CD4-positive, alpha-beta T cell treated with Interleukin-6 for 4 hours (primary cell): ENCODE data around the gene ST3GAL3.
A peak's percentile ranks its signal among the peaks of the same experiment; 100 is the strongest.
"Not testable (repeated sequence)": the region's sequence is repeated elsewhere in the genome, so short reads cannot be mapped to it uniquely, and the experiment has no call there.

Experiments
- DNase-seq: peaks from one replicate; pipeline ENCODE4 v3.0.0-alpha.2; 2020; ENCODE audit warnings: mixed read lengths

Gene ST3GAL3

DNA sequence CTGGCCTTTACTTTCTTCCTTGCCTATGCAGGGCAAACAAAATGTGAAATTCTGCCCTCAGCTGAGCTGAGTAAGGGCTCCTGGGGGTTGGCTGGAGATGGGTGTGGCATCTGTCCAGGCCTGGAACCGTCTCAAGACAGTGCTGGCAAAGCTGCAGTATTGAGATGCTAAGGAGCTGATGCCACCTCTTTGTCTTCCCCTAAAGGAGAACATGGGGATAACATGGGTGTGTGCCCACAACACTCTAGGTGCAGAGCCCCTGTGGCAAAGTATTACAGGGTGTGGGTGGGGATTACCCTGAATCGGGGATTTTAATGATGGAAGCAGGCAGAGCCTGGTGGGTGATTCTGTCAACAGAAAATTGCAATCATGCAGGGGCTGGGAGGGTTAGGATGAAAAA lies 2.5 kb upstream of the ST3GAL3 start:
- DNase-seq, result no peak

- no peak for DNase-seq
Observed at GRCh38 chr1:43705334-43705733, 2.0 kb upstream of the ST3GAL3 start.

DNA sequence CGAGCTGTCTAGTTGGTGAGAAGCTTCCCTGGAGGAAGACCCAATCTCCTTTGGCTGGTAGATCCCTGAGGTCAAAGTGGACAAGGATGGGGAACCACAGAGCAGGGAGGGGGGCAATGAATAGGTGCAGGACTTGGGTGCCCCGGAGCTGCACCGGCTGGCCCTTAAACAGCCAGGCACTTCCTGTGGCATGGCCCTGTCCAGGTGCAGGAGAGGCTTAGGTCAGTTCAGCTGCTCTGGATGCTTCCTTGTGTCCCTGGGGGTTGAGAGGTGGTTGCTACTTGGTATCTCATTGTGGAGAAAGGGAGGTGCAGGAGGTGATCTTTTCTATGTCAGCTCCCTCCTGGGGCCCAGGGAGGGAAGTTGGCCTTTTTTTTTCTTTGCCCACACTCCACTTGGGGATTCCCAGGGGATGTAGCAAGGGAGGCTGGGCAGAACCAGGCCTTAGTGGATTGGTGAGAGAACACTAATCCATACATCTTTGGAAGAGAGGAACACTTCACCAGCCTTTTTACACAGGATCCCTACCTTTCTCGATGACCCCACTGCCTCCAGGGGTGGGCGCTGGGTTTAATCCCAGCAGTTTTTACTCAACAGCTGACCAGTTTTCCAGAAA lies 1.2 kb upstream of the ST3GAL3 start:
- DNase-seq, result no peak

GRCh38 chr1:43706598-43707189 lies 642 bp upstream of the ST3GAL3 start:
- peak; percentile 12 for DNase-seq

- DNase-seq, result no peak
Observed at GRCh38 chr1:43708002-43708410, 670 bp downstream of the ST3GAL3 start.

- DNase-seq, result no peak
Observed at GRCh38 chr1:43711049-43711448, 3.7 kb downstream of the ST3GAL3 start.

DNA sequence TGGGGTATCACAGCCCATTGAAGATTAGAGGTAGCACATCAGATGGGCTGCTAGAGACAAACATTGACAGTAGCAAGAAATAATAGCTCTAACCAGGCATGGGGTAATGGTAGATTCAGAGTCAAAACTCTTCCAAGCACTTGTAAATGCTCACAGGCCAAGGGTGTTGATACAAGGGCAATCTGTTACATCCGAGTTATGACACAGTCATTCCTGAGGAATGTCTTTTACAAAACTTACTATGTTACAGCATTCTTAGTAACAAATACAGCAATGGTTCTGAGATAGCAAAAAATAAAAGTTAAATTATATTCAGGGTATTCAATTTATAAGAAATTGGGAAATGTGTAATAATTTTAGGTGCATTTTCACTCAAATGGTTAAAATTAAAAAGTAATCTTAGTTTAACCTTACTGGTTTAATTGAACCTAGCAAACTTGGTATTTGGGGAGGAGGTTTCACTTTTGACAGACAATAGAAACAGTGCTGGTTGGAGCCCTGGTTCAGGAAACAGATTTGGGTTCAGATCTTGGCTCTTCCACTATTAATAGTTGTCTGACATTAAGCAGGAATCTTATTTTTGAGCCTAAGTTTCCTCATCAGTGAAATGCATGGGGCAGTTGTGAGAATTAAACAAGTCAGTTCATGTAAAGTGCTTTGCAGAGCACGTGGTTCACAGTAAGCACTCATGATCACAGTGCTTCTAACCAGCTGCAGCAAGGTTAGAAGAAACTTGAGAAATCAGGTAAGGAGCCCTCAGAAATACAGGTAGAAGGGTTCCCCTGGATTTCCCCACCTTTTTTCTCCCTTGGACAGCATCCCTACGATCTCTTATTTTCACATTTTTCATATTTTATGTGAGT lies 4.4 kb downstream of the ST3GAL3 start:
- DNase-seq, result no peak

DNA sequence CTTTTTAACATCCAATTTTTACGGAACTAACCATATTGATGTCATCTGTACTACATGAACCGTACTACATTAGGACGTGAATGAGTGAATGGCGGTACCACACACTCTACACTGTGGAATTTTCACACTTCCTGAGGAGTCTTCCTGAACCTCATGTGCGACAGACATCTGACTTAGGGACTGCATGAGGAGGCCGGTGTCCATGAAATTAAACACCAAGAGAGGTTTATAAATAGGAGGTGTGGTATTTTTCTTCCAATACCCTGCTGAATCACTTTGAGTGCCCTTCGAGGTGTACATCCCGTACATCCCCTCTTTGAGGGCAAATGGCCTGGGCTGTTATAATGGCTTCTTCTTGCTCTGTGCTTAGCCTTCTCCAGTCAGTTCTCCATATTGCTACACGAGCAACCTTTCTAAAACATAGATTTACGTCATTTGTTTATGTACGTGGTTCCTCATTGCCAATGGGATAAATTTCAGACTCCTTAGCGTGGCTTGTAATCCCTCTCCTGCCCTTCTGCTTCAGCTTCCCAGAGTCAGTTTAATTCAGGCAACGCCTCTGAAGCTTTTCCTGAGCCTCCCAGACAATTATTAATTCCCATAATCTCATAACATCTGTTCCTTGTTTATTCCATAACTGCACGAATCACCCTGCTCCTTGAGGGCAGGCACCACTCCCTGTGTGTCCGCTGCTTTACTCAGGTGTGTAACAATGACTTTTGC lies 9.4 kb downstream of the ST3GAL3 start:
- DNase-seq, result no peak

DNA sequence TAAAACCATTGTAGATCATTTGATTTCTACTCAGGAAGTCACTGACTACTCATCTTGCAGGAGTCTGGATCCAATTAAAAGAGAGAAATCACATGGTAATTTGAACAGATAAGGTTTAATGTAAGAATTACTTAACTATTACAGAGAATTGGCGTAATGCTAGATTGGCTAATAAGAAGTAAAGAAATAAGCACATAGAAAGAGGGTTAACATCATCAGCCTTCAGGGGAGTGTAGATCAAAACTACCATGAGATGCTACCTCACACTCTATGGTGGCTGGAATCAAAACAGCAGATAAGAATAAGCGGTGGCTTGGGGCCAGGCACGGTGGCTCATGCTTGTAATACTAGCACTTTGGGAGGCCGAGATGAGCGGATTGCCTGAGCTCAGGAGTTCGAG lies 11.7 kb downstream of the ST3GAL3 start:
- DNase-seq, result no peak

- not testable (repeated sequence) for DNase-seq
Observed at GRCh38 chr1:43719670-43720419, 12.5 kb downstream of the ST3GAL3 start.

- DNase-seq, result no peak
Observed at GRCh38 chr1:43722810-43723209, 15.5 kb downstream of the ST3GAL3 start.

DNA sequence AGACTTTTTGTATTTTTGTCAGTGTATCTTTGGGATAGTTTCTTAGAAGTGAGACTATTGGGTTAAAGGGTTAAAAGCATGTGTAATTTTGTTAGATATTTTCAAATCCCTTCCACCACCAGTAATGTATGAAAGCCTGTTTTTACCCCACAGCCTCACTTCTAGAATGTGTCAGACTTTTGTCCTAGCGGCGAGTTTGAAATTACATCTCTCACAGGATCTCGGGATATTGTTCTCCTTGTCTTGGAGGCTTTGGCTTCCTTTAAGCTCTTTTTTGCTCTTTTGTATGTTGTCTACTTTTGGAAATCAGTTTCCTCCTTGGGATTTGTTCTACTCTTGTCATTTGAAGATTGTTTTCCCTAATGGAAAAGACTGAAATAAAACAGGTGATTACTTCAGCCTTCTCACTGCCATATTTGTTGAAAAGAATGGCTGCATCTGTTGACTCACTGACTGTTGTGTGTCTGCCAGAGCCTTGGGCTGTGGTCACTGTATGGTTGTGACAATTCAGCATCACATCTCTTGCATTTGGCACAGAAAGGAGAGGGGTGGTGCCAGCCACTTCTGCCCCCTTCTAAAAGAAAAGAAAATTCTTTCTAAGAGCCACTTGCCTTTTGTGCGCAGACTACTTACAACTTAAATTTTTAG lies 22.6 kb downstream of the ST3GAL3 start:
- no peak for DNase-seq

- DNase-seq, result no peak
Observed at GRCh38 chr1:43731867-43732531, 24.7 kb downstream of the ST3GAL3 start.

DNA sequence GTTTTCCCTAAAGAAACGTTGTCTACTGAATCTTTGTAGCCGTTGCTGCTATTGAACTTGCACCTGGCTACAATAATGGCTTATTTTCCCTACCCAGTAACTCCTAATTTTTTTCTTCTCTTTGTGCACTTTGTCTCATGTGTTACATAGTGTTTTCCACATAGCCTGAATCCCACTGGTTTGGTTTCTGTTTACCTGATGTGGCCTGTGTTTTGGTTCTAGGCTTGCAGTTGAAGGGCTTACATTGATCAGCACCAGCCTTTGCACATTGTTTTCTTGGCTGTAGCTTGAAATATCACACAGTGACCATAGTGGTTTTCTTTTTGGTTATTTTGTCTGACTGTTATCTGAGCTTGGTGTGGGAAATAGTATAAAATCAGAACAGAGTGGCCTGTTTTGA lies 29.5 kb downstream of the ST3GAL3 start:
- no peak for DNase-seq

- no peak for DNase-seq
Observed at GRCh38 chr1:43742026-43742425, 34.7 kb downstream of the ST3GAL3 start.

GRCh38 chr1:43743206-43743605 lies 35.9 kb downstream of the ST3GAL3 start:
- DNase-seq, result no peak

- DNase-seq, result no peak
Observed at GRCh38 chr1:43747736-43748135, 40.4 kb downstream of the ST3GAL3 start.

GRCh38 chr1:43750083-43750482 lies 42.7 kb downstream of the ST3GAL3 start:
- DNase-seq, result no peak

DNA sequence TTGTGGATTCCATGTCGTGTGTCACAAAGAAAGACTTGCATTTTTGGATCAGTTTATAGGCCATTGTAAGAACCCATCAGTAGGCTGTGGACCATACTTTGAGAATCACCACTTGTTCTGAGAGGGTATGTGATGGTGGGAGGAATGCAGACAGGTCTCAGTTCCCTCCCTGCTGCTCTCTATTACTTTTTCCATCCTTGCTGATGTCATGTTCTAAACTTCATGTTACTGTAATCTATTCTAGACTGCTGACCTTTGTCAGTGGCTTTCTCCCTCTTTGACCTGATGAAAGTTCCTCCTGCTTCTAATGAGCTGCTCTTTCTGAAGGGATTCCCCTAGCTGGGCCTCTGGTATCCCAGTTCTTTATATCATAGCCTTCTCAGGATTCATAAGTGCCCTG lies 46.1 kb downstream of the ST3GAL3 start:
- no peak for DNase-seq

DNA sequence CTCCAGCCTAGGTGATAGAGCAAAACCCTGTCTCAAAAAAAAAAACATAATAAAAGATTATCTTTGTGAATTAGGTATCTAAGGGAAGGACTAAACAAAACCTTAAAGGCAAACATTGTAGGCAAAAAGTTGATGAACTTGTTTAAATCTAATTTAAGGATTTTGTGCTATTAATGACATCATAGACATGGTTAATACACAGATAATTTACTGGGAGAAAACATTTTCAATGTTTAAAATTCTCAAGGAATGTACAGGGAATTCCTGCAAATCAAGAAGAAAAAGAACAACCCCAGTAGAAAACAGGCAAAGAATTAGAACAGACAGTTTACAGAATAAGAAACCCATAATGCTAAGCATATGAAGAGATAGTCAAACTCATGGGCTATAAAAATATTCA lies 47.6 kb downstream of the ST3GAL3 start:
- no peak for DNase-seq

DNA sequence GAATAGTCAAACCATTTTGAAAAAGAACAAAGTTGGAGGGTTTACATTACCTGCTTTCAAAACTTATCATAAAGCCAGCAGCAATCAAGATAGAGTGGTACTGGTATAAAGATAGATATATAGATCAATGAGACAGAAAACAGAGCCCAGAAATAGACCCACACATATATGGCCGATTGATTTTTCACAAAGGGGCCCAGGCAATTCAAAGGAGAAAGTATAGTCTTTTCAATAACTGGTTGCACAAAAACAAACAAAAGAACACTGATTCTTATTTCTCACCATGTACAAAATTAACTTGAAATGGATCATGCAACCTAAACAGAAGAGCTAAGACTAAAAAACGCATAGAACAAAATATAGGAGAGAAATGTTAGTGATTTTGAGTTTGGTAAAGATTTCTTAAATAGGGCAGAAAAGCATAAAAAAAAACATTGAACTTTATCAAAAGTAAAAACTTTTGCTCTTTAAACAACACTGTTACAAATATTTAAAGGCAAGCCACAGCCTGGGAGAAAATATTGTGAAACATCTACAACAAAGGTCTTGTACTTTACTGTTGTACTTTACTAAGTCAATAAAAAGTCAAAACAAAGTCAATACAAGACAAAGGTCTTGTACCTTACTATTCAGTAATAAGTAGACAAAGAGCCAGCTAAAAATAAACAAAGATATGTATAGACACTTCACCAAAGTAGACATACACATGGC lies 50.2 kb downstream of the ST3GAL3 start:
- DNase-seq, result no peak
